Left kidney (tissue), 2 donors: Measurements from ENCODE around the gene NEGR1. TPM values are rescaled to one million over a fixed set of nuclear protein-coding genes. Genes with fewer than 3 reads are reported as not detected.
A peak's percentile ranks its signal among the peaks of the same experiment; 100 is the strongest.

Experiments
- DNase-seq: peaks from one replicate; pipeline ENCODE4 v3.0.0-alpha.2; 2013
- polyA plus RNA-seq: library from polyadenylated mRNA; unstranded; fragments of 120-200 nt; gene quantifications from one replicate; pipeline ENCODE4 v1.2.1, GENCODE V29; 2013; ENCODE audit not compliant: insufficient read length

Gene NEGR1
- polyA plus RNA-seq, 1 donor = 4.9 TPM

GRCh38 chr1:72117621-72118020 lies 164.7 kb downstream of the NEGR1 start:
- no peak for DNase-seq

GRCh38 chr1:72115290-72115689 lies 167.0 kb downstream of the NEGR1 start:
- DNase-seq = no peak

- no peak for DNase-seq
Measured at GRCh38 chr1:72111662-72112061, 170.7 kb downstream of the NEGR1 start.

GRCh38 chr1:72109916-72110315 lies 172.4 kb downstream of the NEGR1 start:
- no peak for DNase-seq

GRCh38 chr1:72105201-72105600 lies 177.1 kb downstream of the NEGR1 start:
- no peak for DNase-seq

- DNase-seq = no peak
Measured at GRCh38 chr1:72101840-72102632, 180.3 kb downstream of the NEGR1 start.

- no peak for DNase-seq
Measured at GRCh38 chr1:72100771-72101170, 181.6 kb downstream of the NEGR1 start.

GRCh38 chr1:72097851-72098570 lies 184.3 kb downstream of the NEGR1 start:
- no peak for DNase-seq

- DNase-seq = no peak
Measured at GRCh38 chr1:72094209-72094608, 188.1 kb downstream of the NEGR1 start.

- no peak for DNase-seq
Measured at GRCh38 chr1:72086394-72086793, 195.9 kb downstream of the NEGR1 start.

- no peak for DNase-seq
Measured at GRCh38 chr1:72075425-72075824, 206.9 kb downstream of the NEGR1 start.

GRCh38 chr1:72066431-72066830 lies 215.9 kb downstream of the NEGR1 start:
- DNase-seq = no peak

GRCh38 chr1:72064196-72065075 lies 217.9 kb downstream of the NEGR1 start:
- no peak for DNase-seq

- no peak for DNase-seq
Measured at GRCh38 chr1:72063364-72064044, 218.8 kb downstream of the NEGR1 start.

GRCh38 chr1:72062584-72062983 lies 219.8 kb downstream of the NEGR1 start:
- DNase-seq = no peak

GRCh38 chr1:72060466-72061245 lies 221.7 kb downstream of the NEGR1 start:
- DNase-seq = no peak

GRCh38 chr1:72056516-72056915 lies 225.8 kb downstream of the NEGR1 start:
- no peak for DNase-seq

GRCh38 chr1:72051538-72051937 lies 230.8 kb downstream of the NEGR1 start:
- no peak for DNase-seq

GRCh38 chr1:72050551-72050950 lies 231.8 kb downstream of the NEGR1 start:
- no peak for DNase-seq

GRCh38 chr1:72037745-72038343 lies 244.5 kb downstream of the NEGR1 start:
- peak; percentile 27 for DNase-seq

- no peak for DNase-seq
Measured at GRCh38 chr1:72034827-72035226, 247.5 kb downstream of the NEGR1 start.
